GM18498 (cell line): Measurements from ENCODE around the gene HEATR5A.
"Not testable (repeated sequence)": the region's sequence is repeated elsewhere in the genome, so short reads cannot be mapped to it uniquely, and the experiment has no call there.

ENCODE experiments used
- ATAC-seq: cut with Tn5 transposase; IDR thresholded peaks from one replicate; pipeline ENCODE4 v1.9.1; 2021; ENCODE audit warnings: mild to moderate bottlenecking, moderate library complexity; ENCODE audit not compliant: unreplicated experiment

HEATR5A gene

GRCh38 chr14:31261523-31261858 lies 158.9 kb downstream of the HEATR5A start:
- ATAC-seq = no peak

GRCh38 chr14:31259040-31259435 lies 161.3 kb downstream of the HEATR5A start:
- not testable (repeated sequence) for ATAC-seq

- no peak for ATAC-seq
These were observed 161.8 kb downstream of the HEATR5A start for GRCh38 chr14:31258427-31259039.

- ATAC-seq = not testable (repeated sequence)
These were observed 162.6 kb downstream of the HEATR5A start for GRCh38 chr14:31257554-31258426.

GRCh38 chr14:31257244-31257553 lies 163.2 kb downstream of the HEATR5A start:
- no peak for ATAC-seq

- no peak for ATAC-seq
These were observed 163.7 kb downstream of the HEATR5A start for GRCh38 chr14:31256534-31257243.

- ATAC-seq = not testable (repeated sequence)
These were observed 164.4 kb downstream of the HEATR5A start for GRCh38 chr14:31255918-31256317.

- no peak for ATAC-seq
These were observed 165.1 kb downstream of the HEATR5A start for GRCh38 chr14:31255286-31255685.

GRCh38 chr14:31253746-31254471 lies 166.4 kb downstream of the HEATR5A start:
- ATAC-seq = no peak

GRCh38 chr14:31252865-31253264 lies 167.5 kb downstream of the HEATR5A start:
- no peak for ATAC-seq

GRCh38 chr14:31251028-31251958 lies 169.1 kb downstream of the HEATR5A start:
- no peak for ATAC-seq

- ATAC-seq = no peak
These were observed 175.7 kb downstream of the HEATR5A start for GRCh38 chr14:31244626-31245025.

- no peak for ATAC-seq
These were observed 176.5 kb downstream of the HEATR5A start for GRCh38 chr14:31243860-31244259.

GRCh38 chr14:31242161-31242940 lies 178.0 kb downstream of the HEATR5A start:
- ATAC-seq = not testable (repeated sequence)
